ENCODE results near the gene SH3BGRL.

SH3BGRL gene

DNA sequence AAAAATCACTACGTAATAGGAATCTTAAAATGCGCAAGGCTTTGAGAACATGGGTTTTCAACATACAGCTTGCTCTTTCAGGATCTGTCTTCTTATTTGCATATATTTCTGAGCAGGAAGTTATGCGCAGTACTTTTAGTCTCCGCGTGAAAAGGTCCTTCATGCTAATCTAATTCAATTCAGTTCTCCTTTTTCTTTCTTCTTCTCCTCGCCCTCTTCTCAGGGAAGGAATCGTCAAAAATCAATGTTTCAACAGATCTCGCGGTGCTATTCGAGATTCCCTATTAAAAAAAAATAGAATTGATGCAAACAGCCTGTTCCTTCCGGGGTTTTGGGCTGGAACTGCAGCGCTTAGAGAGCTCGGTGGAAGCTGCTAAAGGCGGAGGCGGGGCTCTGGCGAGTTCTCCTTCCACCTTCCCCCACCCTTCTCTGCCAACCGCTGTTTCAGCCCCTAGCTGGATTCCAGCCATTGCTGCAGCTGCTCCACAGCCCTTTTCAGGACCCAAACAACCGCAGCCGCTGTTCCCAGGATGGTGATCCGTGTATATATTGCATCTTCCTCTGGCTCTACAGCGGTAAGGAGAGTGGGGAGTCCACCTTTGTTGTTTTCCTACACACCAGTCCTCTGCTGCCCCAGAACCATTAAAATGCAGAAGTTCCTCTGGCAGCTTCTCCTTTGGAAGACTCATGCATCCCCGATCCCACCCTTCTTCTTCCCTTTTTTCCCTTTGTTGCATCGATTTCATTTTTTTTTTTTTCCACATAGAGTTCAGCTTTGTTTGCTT is at the start of gene SH3BGRL, which contains the start of gene HMGN5:
Gene SH3BGRL, plus strand, starts transcription at position 432 of the 785 bp plus-strand sequence. Its CDS starts 99 bp downstream, at position 531.
Gene HMGN5, minus strand, starts transcription at position 243 of the 785 bp plus-strand sequence. CDS start 80,364 bp downstream, outside the sequence.
- no peak for FAIRE-seq

DNA sequence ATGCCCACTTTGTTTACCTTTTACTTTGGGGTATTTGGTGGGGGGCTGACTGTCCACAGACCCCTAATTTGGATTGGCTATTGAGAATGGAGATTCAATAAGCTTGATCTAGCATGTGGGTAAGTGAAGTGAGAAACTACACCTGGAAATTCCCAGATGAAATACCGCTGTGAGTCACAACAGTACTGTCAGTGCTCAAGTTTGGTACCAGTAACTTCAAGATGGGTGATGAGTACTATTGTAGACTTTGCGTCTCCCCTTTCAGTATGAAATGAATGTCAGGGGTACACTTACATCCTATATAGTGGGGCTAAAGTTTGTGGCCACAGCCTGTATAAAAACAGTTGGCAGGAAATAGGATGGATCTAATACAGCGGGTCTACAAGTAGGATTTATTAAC is 33.5 kb upstream of the SH3BGRL start:
- no peak for FAIRE-seq

DNA sequence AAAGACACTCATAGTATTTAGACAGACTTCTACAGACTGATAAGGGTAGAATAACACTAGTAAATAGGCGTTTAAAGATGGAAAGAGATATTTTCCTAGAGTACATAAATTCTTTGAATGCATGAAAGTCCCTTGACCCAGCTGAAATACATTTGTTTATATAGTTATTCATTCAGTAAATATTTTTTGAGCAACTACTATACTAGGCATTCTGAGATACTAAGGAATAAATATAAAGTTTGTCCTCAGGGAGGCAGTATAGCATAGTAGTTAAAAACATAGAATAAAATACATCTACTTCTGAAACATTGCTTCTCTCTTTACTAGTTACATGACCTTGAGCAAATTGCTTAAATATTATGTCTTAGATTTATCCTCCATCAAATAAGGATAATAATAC is 27.6 kb upstream of the SH3BGRL start:
- FAIRE-seq, result peak; percentile 97

DNA sequence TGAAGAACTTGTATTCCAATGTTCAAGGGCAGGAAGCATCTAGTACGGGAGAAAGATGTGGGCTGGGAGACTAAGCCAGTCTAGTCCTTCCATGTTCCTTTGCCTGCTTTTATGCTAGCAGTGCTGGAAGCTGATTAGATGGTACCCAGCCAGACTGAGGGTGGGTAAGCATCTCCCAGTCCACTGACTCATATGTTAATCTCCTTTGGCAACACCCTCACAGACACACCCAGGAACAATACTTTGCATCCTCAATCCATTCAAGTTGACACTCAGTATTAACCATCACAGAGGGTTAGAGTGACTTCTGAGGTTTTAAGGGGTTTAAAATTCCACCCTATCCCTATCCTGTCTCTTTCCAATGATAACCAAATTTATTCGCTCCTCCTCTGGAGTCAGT is 6.6 kb upstream of the SH3BGRL start:
- no peak for FAIRE-seq

DNA sequence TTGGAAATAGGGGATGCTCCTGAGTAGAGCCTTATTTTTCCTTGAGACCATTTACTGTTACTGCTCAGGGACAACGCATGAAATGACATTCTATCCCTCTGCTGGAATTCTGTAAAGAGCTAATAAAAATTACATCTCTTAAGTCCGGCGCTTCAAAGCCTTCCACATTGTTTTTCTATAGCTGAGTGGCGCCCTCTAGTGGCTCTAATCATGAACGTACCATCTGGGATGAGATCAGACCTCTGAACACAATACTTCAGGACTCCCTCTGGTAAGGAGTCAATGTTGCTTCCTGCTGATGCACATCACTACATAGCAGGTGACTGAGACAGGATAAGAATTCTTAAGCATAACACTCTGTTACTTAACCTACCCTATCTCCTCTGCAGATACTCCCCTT is 6.2 kb upstream of the SH3BGRL start:
- no peak for FAIRE-seq

DNA sequence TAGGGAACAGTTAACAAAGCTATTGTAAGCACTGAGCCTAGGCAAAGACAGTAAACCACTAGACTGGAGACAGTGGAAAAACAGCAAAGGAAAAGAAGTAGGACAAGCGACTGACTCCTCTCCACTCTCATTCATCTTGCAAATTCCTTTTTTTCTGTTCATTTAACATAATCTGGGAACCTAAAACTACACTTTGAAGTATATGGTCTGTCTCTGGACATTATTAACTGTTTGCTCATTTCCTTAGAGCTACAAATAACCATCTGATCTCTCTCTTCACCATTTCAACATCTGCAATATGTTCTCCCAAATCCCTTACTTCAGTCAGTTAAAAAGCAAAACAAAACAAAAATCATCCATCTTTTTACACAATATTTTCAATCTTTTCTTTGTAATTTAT is 831 bp upstream of the SH3BGRL start:
- no peak for FAIRE-seq

DNA sequence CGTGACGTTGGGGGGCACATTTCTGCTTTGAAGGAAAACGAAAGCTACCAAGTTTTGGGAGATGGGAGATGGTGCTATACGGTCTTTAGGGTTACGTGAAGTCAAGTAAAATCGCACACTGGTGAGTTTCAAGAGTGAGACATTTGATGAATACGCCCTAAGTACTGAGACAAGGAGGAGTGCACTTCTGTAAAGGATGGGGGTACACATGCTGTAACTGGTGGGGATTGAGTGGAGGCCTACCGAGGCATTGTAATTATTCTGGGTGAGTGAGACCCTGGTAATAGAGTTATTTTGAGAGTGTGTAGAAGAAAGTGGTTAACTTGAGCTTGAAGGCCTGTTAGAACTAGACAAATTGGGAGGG is 536 bp downstream of the SH3BGRL start:
- FAIRE-seq, result no peak

DNA sequence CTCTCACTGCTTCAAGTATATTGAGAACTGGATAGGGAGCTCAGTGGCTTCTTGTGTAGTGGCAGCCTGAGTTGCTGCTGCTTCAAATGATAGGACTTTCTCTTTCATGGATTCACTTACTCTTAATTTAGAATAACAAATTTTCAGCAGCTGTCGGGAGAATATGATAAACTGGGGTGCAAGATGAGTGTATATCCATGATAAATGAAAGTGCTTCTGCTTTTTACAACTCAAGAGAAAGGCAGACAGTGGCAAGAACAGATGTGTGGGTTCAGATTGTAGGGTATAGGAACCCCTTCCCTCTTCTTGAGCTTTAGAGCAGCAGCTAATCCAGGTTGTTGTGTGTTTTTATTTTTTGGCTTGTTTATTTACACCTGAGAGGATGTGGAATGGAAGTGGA is 1.0 kb downstream of the SH3BGRL start:
- no peak for FAIRE-seq

DNA sequence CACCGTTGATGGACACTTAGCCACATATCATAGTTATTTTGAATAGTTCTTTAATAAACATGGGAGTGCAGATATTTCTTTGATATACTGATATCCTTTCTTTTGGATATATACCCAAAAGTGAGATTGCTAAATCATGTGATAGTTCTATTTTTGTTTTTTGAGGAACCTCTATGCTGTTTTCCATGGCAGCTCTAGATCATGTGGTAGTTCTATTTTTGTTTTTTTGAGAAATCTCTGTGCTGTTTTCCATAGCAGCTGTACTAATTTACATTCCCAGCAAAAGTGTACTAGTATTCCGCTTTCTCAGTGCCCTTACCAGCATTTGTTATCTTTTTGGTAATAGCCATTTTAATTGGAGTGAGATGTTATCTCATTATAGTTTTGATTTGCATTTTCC is 3.6 kb downstream of the SH3BGRL start:
- no peak for FAIRE-seq

DNA sequence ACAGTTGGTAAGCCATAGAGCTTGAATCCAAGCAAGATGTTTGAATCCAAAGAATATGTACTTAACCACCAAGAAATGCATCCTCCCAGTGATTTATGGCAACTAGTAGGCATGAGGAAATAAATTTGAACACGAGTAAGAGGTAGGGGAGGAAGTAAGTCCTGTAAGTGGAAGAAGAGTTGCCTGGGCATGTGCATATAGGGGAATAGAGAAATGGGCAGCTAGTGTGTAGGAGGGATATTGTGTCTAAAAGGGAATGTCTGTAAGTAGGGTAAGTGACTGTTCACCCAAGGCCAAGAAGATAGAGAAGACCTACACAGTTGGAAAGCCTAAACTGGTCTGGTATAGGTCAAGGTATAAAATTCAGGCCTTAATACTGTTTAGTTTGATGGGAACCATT is 4.6 kb downstream of the SH3BGRL start:
- no peak for FAIRE-seq

DNA sequence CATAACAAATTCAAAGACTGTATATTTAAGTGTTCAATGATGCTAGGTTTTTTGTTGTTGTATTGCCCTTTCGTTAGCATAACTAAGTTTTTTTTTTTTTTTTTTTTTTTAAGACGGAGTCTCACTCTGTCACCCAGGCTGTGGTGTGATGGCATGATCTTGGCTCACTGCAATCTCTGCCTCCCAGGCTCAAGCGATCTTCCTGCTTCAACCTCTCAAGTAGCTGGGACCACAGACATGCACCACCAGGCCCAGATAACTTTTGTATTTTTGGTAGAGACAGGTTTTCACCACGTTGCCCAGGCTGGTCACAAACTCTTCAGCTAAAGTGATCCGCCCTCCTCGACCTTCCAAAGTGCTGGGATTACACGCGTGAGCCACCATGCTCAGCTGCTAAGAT is 7.0 kb downstream of the SH3BGRL start:
- no peak for FAIRE-seq

DNA sequence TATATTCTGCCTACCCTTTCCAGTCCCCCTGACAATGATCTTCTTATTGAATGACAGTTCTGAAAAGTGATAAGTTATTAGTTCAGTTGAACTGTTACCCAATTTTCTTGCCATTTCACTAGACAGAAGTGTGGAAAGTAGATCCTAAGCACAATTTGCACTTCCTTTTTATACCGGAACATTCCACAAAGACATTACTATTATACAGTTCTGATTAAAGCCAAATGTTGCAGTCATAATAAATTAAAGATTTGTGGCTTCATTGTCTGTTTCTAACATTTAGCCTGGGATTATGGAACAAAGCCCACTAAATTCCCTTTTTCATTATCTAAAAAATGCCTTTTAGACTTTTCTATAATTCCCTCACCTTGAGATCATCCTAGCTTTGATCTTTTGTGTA is 13.8 kb downstream of the SH3BGRL start:
- no peak for FAIRE-seq

DNA sequence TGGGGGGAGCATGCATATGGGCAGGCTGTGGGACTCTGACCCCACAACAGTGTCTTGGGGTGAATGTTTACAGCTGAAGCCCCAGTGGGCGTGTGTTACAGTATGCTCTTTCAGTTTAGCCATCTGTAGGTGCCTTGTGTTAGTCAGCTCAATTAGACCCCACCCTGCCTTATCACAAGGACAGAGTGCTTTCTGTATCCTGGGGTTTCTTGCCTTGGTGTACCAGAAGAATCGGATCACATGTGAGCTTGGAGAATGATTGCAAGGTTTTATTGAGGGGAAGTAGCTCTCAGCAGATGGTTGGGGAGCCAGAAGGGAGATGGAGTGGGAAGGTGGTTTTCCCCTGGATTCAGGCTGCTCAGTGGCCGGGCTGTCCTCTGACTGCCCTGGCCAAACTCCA is 27.3 kb downstream of the SH3BGRL start:
- no peak for FAIRE-seq

DNA sequence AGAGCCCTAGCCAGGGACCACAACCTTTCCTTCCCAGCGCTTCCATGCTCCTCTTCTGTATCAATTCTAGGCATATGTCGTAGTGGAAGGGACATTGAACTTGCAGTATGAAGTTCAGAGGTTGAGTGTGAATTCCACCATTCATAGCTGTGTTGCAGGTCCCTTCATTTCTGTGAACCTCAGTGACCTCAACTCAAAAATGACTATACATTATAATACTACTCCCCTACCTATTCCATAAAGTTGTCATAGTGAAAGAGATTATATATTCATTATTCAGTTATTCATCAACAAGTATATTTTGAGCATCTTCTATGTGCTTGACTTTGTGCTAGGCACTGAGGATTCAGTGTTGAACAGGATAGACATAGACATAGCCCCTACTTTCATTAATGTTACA is 28.0 kb downstream of the SH3BGRL start:
- FAIRE-seq, result no peak

DNA sequence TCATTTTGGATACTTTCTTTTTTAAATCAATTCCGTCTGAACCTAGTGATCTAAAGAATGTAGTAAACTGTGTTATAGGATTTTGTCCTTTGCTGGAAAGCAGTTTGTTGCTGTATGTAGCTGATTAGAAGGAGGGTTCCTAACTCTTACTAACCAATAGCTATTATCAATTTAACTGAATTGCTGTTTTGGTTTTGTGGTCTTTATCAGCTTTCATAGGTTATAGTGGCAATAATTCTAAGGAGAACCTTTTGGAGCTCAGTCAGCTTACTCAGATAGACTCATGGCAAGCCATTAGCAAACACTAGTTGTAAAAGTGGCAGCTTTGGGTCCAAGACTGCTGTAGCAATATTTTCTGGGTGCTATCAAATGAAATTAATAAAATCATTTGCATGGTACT is 29.6 kb downstream of the SH3BGRL start:
- FAIRE-seq, result no peak

DNA sequence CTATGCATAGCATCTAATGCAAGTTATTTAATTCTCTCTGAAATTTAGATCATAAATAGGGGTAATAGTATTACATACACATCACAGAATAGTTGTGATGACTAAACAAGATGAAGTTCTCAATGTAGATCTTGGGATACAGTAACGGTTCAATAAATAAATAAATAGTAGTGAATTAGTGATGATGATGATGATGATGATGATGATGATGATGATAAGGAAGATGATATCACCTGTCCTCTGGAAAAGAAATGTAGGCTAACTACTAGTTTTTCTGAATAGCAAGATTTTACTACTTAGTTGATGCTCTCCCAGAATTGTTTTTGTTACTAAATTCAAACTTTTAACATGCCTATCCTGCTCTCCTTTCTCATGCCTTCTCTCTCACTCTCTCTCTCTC is 30.3 kb downstream of the SH3BGRL start:
- peak; percentile 85 for FAIRE-seq

DNA sequence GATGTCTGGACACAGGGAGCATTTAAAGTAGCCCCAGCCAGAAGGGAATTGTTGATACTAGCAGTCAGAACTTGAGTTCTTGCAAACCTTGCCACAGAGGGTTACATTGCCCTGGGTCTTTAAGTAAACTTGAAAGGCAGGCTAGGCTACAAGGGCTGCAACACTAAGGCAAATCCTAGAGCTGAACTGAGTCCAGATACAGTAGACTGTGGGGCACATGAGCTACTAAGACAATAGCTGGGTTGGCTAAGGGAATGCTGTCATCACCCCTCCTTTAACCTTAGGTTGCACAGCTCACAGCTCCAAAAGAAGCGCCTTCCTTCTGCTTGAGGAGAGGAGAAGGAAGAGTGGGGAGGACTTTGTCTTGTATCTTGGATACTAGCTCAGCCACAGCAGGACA is 35.6 kb downstream of the SH3BGRL start:
- FAIRE-seq, result no peak

DNA sequence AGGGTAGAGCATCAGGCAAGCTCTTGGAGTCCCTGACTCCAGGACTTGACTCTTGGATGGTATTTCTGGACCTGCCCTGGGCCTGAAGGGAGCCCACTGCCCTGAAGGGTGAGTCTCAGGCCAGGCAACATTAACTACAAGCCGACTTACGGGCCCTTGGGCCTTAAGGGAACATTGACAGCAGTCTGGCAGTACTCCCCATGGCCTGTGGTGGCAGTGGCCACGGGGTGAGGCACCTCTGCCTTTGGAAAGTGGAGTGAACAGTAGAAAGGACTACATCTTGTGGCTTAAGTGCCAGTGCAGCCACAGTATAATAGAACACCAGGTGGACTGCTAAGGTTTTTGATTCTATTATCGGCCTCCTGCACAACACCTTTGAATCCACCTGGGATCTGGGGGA is 36.3 kb downstream of the SH3BGRL start:
- FAIRE-seq, result no peak

DNA sequence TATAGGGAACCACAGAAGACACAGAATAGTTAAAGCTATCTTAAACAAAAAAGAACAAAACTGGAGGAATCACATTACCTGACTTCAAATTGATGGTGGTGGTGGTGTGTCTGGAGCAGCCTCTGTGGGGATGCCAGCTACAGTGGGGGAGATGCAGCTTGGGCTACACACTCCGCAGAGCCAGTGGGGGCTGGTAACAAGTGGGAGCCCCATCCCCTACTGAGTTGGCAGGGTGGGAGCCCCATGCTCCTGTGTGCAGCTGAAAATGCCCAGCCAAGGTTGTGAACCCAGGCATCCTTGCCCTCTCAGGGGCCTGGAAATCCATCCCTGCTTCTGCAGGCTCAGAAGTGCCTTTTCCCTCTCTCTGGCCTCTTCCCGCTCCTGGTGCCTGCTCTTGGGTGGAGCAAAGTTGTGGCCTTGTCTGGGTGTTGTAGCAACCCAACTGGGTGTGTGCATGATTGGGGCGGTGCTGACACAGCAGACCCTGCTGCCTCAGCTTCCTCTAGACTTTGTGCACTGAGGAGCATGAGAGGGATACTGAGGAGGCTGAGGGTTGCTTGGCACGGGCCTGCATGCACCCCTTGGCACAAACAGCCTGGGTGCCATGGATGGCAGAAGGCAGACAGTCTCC is 38.9 kb downstream of the SH3BGRL start:
- FAIRE-seq, result no peak

DNA sequence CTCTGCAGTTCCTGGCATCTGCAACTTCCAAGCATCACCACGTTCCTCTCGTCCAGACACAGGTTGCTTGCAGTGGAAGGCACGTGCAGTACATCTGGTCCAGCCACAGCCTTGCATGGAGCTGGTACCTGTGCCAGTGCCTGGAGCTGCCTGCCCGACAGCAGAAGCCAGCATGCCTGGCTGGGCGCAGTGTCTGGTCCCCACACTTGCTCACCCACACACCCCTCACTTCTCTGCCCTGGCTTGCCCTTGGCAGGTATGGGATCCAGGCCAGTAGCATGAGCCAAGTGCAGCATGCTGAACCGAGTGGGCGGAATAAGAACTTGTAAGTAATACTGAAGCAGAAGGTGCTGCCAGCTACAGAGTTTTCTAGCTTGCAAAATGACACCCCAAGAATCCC is 39.9 kb downstream of the SH3BGRL start:
- FAIRE-seq, result no peak

DNA sequence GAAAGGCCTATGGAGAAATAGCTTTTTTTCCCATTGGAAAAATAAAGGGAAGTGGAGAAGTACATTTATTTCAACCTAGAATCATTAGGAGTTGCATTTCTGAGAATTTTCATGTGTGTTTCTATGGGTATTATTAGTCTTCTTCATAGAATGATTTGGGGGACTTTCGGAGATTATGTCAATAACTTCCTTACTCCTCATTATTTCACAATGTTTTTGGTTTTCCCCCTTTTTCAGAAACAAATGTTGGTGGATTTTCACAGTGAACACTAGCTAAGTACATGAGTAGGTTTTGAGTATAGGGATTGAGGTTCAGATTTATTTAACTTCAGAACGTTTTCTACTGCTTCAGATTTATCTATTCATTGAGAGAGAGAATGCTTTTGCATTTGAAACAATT is 54.0 kb downstream of the SH3BGRL start:
- no peak for FAIRE-seq

DNA sequence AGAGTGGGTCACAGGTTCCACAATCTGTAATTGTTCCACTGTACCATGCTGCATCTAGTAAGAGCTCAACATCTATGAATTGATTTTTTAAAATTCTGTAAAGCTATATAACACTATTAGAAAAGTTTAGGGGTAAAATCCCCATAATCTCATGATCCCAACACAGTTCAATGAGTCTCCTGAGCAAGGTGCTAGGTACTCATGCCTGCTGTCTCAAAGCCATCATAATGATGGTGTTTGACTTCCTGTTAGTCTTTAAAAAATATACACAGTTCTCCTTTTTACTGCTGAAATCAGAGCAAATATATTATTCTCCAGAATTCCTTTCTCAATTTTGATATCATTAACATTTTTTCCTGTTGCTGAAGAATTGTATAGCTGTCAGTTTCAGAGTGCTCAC is 55.9 kb downstream of the SH3BGRL start:
- FAIRE-seq, result peak; percentile 66

DNA sequence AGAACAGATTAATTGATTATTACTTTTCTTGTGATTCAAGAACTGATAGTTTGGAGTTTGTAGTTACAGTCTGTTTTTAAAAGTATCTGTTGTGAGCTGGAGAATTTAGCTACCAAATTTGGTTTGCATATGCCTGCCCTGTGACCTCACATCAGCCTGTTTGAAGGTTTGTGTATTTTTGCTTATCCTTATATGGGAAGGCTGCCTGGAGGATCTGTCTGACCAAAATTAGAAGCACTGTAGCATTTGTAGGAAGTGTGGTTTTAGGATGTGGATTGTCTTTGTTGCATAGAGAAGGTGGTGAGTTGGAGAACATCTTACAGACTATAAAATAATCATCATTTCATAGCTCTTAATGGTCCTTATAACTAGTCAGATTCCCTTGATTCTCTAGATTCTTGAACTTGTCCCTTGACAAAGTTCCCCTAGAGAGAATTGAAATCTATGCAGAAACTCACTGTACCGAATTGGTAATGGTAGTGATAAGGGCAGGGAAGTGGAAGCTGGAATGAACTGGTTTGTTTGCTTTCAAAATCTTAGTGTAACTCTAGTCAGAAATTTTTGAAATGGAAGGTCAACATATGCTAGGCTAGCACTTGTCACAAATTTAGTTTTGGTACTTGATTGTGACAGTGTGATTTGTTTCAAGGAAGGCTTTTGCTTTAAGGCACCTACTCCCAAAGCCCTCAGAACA is 57.3 kb downstream of the SH3BGRL start:
- FAIRE-seq, result peak; percentile 64

All from colon (tissue), 2 donors.